ENCODE results near the gene PLA2R1.

The PLA2R1 gene

GRCh38 chr2:160028431-160029269 lies 33.8 kb downstream of the PLA2R1 start:
- Histone ChIP-seq H2AK5ac (ENCODE audit: low read depth, low read length) (no peak overlapping the region), H4K8ac (ENCODE audit: low read depth, low read length) (no peak overlapping the region), H2BK12ac (ENCODE audit: low read length) (no peak overlapping the region), H3K14ac (ENCODE audit: low read length) (no peak overlapping the region), H4K91ac (ENCODE audit: low read depth, low read length, poor library complexity) (no peak overlapping the region), H2BK15ac (ENCODE audit: low read length) (no peak overlapping the region), H3K4me2 (ENCODE audit: insufficient read depth, low read length, poor library complexity, severe bottlenecking) (no peak overlapping the region), H3K9me3 (replicated peaks in 1 of 2; ENCODE audit: control insufficient read depth in 2 of 2, insufficient read depth in 1 of 2, low read depth in 1 of 2, low read length in 2 of 2) (no peaks in the 10 kb centered on the region), H3K4me3 (ENCODE audit: low read length in 2 of 2) (no peak overlapping the region), H3K4ac (ENCODE audit: low read length) (no peak overlapping the region), H2BK5ac (ENCODE audit: low read length) (no peak overlapping the region), H3K79me1 (ENCODE audit: low read depth, low read length) (no peaks in the 10 kb centered on the region), H2BK120ac (ENCODE audit: low read depth, low read length) (no peak overlapping the region), H3K9ac (ENCODE audit: low read depth, low read length, poor library complexity) (no peak overlapping the region), H2AFZ (ENCODE audit: low read length) (no peak overlapping the region), H3K36me3 (replicated peaks in 1 of 2; ENCODE audit: control insufficient read depth in 2 of 2, insufficient read depth in 2 of 2, low read length in 2 of 2) (no peaks in the 10 kb centered on the region), H3K27me3 (ENCODE audit: control insufficient read depth in 3 of 3, insufficient read depth in 3 of 3, low read depth in 1 of 3, low read length in 3 of 3) (peaks cover 0 to 2% (median 2%) of the 10 kb centered on the region in 3 experiments), H3K4me1 (ENCODE audit: control insufficient read depth in 2 of 2, insufficient read depth in 1 of 2, low read depth in 1 of 2, low read length in 2 of 2) (no peaks in the 10 kb centered on the region), H3K23ac (ENCODE audit: low read depth, low read length, poor library complexity) (no peak overlapping the region), H3K18ac (ENCODE audit: low read length) (no peak overlapping the region), H3K27ac (replicated peaks; ENCODE audit: low read length) (no peak overlapping the region)
- no peak for DNase-seq (ENCODE audit: low spot score)
- no CpG with 5 or more reads among the region's 10 CpGs for WGBS, 2 donors (ENCODE audit: extremely low coverage in 2 of 2, insufficient read length in 2 of 2, insufficient replicate concordance in 1 of 2)

- Histone ChIP-seq H2BK15ac (ENCODE audit: low read length) (no peak overlapping the region), H3K14ac (ENCODE audit: low read length) (no peak overlapping the region), H2AFZ (ENCODE audit: low read length) (no peak overlapping the region), H3K9me3 (replicated peaks in 1 of 2; ENCODE audit: control insufficient read depth in 2 of 2, insufficient read depth in 1 of 2, low read depth in 1 of 2, low read length in 2 of 2) (peaks cover 0 to 2% of the 10 kb centered on the region in 2 donors), H3K23ac (ENCODE audit: low read depth, low read length, poor library complexity) (no peak overlapping the region), H4K8ac (ENCODE audit: low read depth, low read length) (no peak overlapping the region), H3K27ac (replicated peaks; ENCODE audit: low read length) (no peak overlapping the region), H3K27me3 (ENCODE audit: control insufficient read depth in 3 of 3, insufficient read depth in 3 of 3, low read depth in 1 of 3, low read length in 3 of 3) (peaks cover 0 to 6% (median 2%) of the 10 kb centered on the region in 3 experiments), H3K4me1 (ENCODE audit: control insufficient read depth in 2 of 2, insufficient read depth in 1 of 2, low read depth in 1 of 2, low read length in 2 of 2) (no peaks in the 10 kb centered on the region), H2BK120ac (ENCODE audit: low read depth, low read length) (no peak overlapping the region), H3K4me2 (ENCODE audit: insufficient read depth, low read length, poor library complexity, severe bottlenecking) (no peak overlapping the region), H4K91ac (ENCODE audit: low read depth, low read length, poor library complexity) (no peak overlapping the region), H3K79me1 (ENCODE audit: low read depth, low read length) (peaks cover 2% of the 10 kb centered on the region), H3K18ac (ENCODE audit: low read length) (no peak overlapping the region), H2BK12ac (ENCODE audit: low read length) (no peak overlapping the region), H3K9ac (ENCODE audit: low read depth, low read length, poor library complexity) (no peak overlapping the region), H2BK5ac (ENCODE audit: low read length) (no peak overlapping the region), H2AK5ac (ENCODE audit: low read depth, low read length) (no peak overlapping the region), H3K4me3 (ENCODE audit: low read length in 2 of 2) (no peak overlapping the region), H3K4ac (ENCODE audit: low read length) (no peak overlapping the region), H3K36me3 (replicated peaks in 1 of 2; ENCODE audit: control insufficient read depth in 2 of 2, insufficient read depth in 2 of 2, low read length in 2 of 2) (no peaks in the 10 kb centered on the region)
- no CpG with 5 or more reads among the region's 1 CpG for WGBS, 2 donors (ENCODE audit: extremely low coverage in 2 of 2, insufficient read length in 2 of 2, insufficient replicate concordance in 1 of 2)
- no peak for DNase-seq (ENCODE audit: low spot score)
These were observed 40.3 kb downstream of the PLA2R1 start for GRCh38 chr2:160022162-160022561.

- no peak overlapping the region for H2BK15ac ChIP-seq (ENCODE audit: low read length)
- no peak overlapping the region for H3K23ac ChIP-seq (ENCODE audit: low read depth, low read length, poor library complexity)
- no peak overlapping the region for H2BK12ac ChIP-seq (ENCODE audit: low read length)
- H3K79me1 ChIP-seq (ENCODE audit: low read depth, low read length): peaks cover 2% of the 10 kb centered on the region
- H3K18ac ChIP-seq (ENCODE audit: low read length): no peak overlapping the region
- no peak overlapping the region for H4K8ac ChIP-seq (ENCODE audit: low read depth, low read length)
- peaks cover 0 to 8% (median 2%) of the 10 kb centered on the region in 3 experiments for H3K27me3 ChIP-seq (ENCODE audit: control insufficient read depth in 3 of 3, insufficient read depth in 3 of 3, low read depth in 1 of 3, low read length in 3 of 3)
- no peak overlapping the region for H2BK120ac ChIP-seq (ENCODE audit: low read depth, low read length)
- no peak overlapping the region for H3K4me2 ChIP-seq (ENCODE audit: insufficient read depth, low read length, poor library complexity, severe bottlenecking)
- H2AFZ ChIP-seq (ENCODE audit: low read length): no peak overlapping the region
- H3K36me3 ChIP-seq (replicated peaks in 1 of 2; ENCODE audit: control insufficient read depth in 2 of 2, insufficient read depth in 2 of 2, low read length in 2 of 2): no peaks in the 10 kb centered on the region
- no CpG with 5 or more reads among the region's 2 CpGs for WGBS, 2 donors (ENCODE audit: extremely low coverage in 2 of 2, insufficient read length in 2 of 2, insufficient replicate concordance in 1 of 2)
- H4K91ac ChIP-seq (ENCODE audit: low read depth, low read length, poor library complexity): no peak overlapping the region
- H2BK5ac ChIP-seq (ENCODE audit: low read length): no peak overlapping the region
- H3K14ac ChIP-seq (ENCODE audit: low read length): no peak overlapping the region
- no peak overlapping the region for H3K9ac ChIP-seq (ENCODE audit: low read depth, low read length, poor library complexity)
- H3K27ac ChIP-seq (replicated peaks; ENCODE audit: low read length): no peak overlapping the region
- DNase-seq (ENCODE audit: low spot score): no peak
- no peak overlapping the region for H2AK5ac ChIP-seq (ENCODE audit: low read depth, low read length)
- no peak overlapping the region for H3K4me3 ChIP-seq (ENCODE audit: low read length in 2 of 2)
- H3K4me1 ChIP-seq (ENCODE audit: control insufficient read depth in 2 of 2, insufficient read depth in 1 of 2, low read depth in 1 of 2, low read length in 2 of 2): no peaks in the 10 kb centered on the region
- no peak overlapping the region for H3K4ac ChIP-seq (ENCODE audit: low read length)
- peaks cover 0 to 2% of the 10 kb centered on the region in 2 donors for H3K9me3 ChIP-seq (replicated peaks in 1 of 2; ENCODE audit: control insufficient read depth in 2 of 2, insufficient read depth in 1 of 2, low read depth in 1 of 2, low read length in 2 of 2)
These were observed 42.9 kb downstream of the PLA2R1 start for GRCh38 chr2:160019374-160020090.

DNA sequence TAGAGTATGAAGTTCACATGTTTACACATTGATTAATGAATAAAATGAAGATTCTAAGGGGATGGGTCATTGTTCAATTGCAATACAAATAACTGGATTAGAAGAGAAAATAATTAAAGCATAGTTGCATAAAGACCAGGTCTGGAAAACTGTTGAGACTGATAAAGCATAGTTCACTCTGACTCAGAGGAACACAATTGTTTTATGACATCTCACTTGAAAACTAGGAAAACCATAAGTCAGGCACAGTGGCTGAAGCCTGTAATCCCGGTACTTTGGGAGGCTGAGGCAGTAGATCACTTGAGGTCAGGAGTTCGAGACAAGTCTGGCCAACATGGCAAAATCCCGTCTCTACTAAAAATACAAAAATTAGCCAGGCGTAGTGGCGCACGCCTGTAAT lies 46.7 kb downstream of the PLA2R1 start:
- Histone ChIP-seq H2BK5ac (ENCODE audit: low read length) (no peak overlapping the region), H3K9ac (ENCODE audit: low read depth, low read length, poor library complexity) (no peak overlapping the region), H3K4ac (ENCODE audit: low read length) (no peak overlapping the region), H3K9me3 (replicated peaks in 1 of 2; ENCODE audit: control insufficient read depth in 2 of 2, insufficient read depth in 1 of 2, low read depth in 1 of 2, low read length in 2 of 2) (no peaks in the 10 kb centered on the region), H3K4me3 (ENCODE audit: low read length in 2 of 2) (no peak overlapping the region), H3K27me3 (ENCODE audit: control insufficient read depth in 3 of 3, insufficient read depth in 3 of 3, low read depth in 1 of 3, low read length in 3 of 3) (peaks cover 0 to 8% (median 0%) of the 10 kb centered on the region in 3 experiments), H3K79me1 (ENCODE audit: low read depth, low read length) (no peaks in the 10 kb centered on the region), H3K23ac (ENCODE audit: low read depth, low read length, poor library complexity) (no peak overlapping the region), H3K36me3 (replicated peaks in 1 of 2; ENCODE audit: control insufficient read depth in 2 of 2, insufficient read depth in 2 of 2, low read length in 2 of 2) (no peaks in the 10 kb centered on the region), H2BK12ac (ENCODE audit: low read length) (no peak overlapping the region), H3K4me2 (ENCODE audit: insufficient read depth, low read length, poor library complexity, severe bottlenecking) (no peak overlapping the region), H3K18ac (ENCODE audit: low read length) (no peak overlapping the region), H3K14ac (ENCODE audit: low read length) (no peak overlapping the region), H4K91ac (ENCODE audit: low read depth, low read length, poor library complexity) (no peak overlapping the region), H2BK15ac (ENCODE audit: low read length) (no peak overlapping the region), H2AK5ac (ENCODE audit: low read depth, low read length) (no peak overlapping the region), H2BK120ac (ENCODE audit: low read depth, low read length) (no peak overlapping the region), H3K4me1 (ENCODE audit: control insufficient read depth in 2 of 2, insufficient read depth in 1 of 2, low read depth in 1 of 2, low read length in 2 of 2) (no peaks in the 10 kb centered on the region), H4K8ac (ENCODE audit: low read depth, low read length) (no peak overlapping the region), H2AFZ (ENCODE audit: low read length) (no peak overlapping the region), H3K27ac (replicated peaks; ENCODE audit: low read length) (no peak overlapping the region)
- WGBS, 2 donors (ENCODE audit: extremely low coverage in 2 of 2, insufficient read length in 2 of 2, insufficient replicate concordance in 1 of 2): no CpG with 5 or more reads among the region's 6 CpGs
- DNase-seq (ENCODE audit: low spot score): no peak

Data from neuronal stem cell (in vitro differentiated cells).